Natural killer cell (primary cell): ENCODE results near the gene FN3K. TPM values are rescaled to one million over a fixed set of nuclear protein-coding genes. Genes with fewer than 3 reads are reported as not detected.

Experiments
- ATAC-seq, 3 donors: fragments of 150-1000 bp in 2 of 3; fragments of 200-7000 bp in 1 of 3; cut with Tn5 transposase; 1 replicate in 1 of 3; 2 replicates in 2 of 3; pipeline ENCODE4 v1.10.0; 2021; ENCODE audit warnings: mild to moderate bottlenecking in 2 of 3, moderate library complexity in 2 of 3
- DNase-seq, 2 donors: peaks; one replicate each; pipeline versions ENCODE4 v3.0.0 to v3.0.0-alpha.2; 2013 to 2021; ENCODE audit warnings: mixed read lengths in 1 of 2
- H3K27ac ChIP-seq: one replicate; pipeline ENCODE4 v1.5.1; 2013; ENCODE audit warnings: mild to moderate bottlenecking, low read length
- H3K27me3 ChIP-seq: one replicate; pipeline ENCODE4 v1.6.1; 2013; ENCODE audit warnings: low read length; ENCODE audit not compliant: control insufficient read depth, insufficient read depth
- H3K36me3 ChIP-seq: one replicate; pipeline ENCODE4 v1.6.1; 2013; ENCODE audit warnings: low read length; ENCODE audit not compliant: control insufficient read depth, insufficient read depth
- H3K4me1 ChIP-seq: one replicate; pipeline ENCODE4 v1.6.1; 2013; ENCODE audit warnings: low read length; ENCODE audit not compliant: control insufficient read depth, insufficient read depth
- H3K4me3 ChIP-seq: one replicate; pipeline ENCODE4 v1.5.1; 2013; ENCODE audit warnings: low read length
- H3K9me3 ChIP-seq: one replicate; pipeline ENCODE4 v1.6.1; 2013; ENCODE audit warnings: low read length; ENCODE audit not compliant: control insufficient read depth, insufficient read depth
- H3K27ac Mint-ChIP-seq, 2 donors: one replicate each; pipeline ENCODE4 v1.8.0; 2022; ENCODE audit warnings: mild to moderate bottlenecking in 2 of 2, mixed read lengths in 2 of 2, moderate library complexity in 1 of 2
- H3K27me3 Mint-ChIP-seq, 2 donors: one replicate each; pipeline ENCODE4 v1.8.0; 2022; ENCODE audit warnings: low read depth in 2 of 2, mixed read lengths in 2 of 2
- H3K36me3 Mint-ChIP-seq: one replicate; pipeline ENCODE4 v1.8.0; 2022; ENCODE audit warnings: mixed read lengths
- H3K4me1 Mint-ChIP-seq, 2 donors: one replicate each; pipeline ENCODE4 v1.8.0; 2022; ENCODE audit warnings: mixed read lengths in 2 of 2
- H3K4me3 Mint-ChIP-seq: one replicate; pipeline ENCODE4 v1.8.0; 2022; ENCODE audit warnings: mild to moderate bottlenecking, moderate library complexity, mixed read lengths
- H3K9me3 Mint-ChIP-seq, 2 donors: one replicate each; pipeline ENCODE4 v1.8.0; 2022; ENCODE audit warnings: mixed read lengths in 2 of 2
- WGBS: methylation state at CpG from one replicate; pipeline ENCODE4 v1.1.7; 2013; ENCODE audit warnings: missing lambda C conversion rate; ENCODE audit not compliant: insufficient coverage; 5-methylcytosine and 5-hydroxymethylcytosine counted together
- intact Hi-C: fragments of 100-400 bp; cut with micrococcal nuclease; formaldehyde crosslinking; loops from one replicate; pipeline ENCODE4 v1.14.2; 2022
- total RNA-seq, 4 donors: library from RNA; stranded (reverse); fragments of 120-200 nt in 1 of 4; gene quantifications; one replicate each; pipeline versions ENCODE4 v1.2.3 to v1.2.4, GENCODE V29; 2013 to 2022
- TF ChIP-seq, protein P1 (sequence below): fragments of 200-600 bp; IDR thresholded peaks from one replicate; pipeline ENCODE4 v1.8.0; 2022; ENCODE audit warnings: antibody characterized with exemption

FN3K gene
- total RNA-seq, 3 donors from 2014 or later (not counting 1 experiment from before 2014, with no cell fraction given), result 4.9 to 6.1 (median 5.5) TPM

DNA sequence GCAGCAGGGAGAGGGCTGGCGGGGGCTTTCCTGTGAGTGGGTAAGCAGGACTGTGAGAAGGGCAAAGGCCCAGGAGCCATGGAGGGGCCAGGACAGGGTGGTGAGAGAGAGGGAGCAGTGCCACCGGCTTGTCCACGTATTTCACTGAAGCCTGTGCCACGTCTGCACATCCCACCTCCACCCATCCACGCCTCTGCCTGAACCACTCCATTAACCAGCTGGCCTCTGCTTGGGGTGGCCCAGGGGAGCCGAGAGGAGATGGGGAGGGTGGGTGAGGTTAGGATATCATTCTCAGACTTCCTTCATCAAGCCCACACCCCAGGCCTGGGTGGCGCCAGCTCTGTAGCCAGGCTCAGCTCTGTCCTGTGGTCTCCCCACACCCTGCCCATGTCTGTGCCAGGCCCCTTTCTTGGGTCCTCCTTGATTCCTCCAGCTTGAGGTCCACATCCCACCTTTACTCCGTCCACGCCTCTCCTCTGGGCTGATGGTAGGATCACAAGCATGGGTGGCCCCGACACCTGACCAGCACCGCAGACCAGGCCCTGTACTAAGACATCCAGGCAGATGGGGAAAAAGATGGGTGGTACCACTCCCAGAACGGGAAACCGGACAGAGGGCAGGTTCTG lies 3.2 kb upstream of the FN3K start:
- peaks cover 6% of the 10 kb centered on the region for H3K9me3 ChIP-seq
- Mint-ChIP-seq H3K9me3 (peaks cover 0 to 5% of the 10 kb centered on the region in 2 donors), H3K27ac (no peak overlapping the region), H3K4me3 (no peak overlapping the region), H3K36me3 (peaks cover 10% of the 10 kb centered on the region), H3K27me3 (peaks cover 0 to 2% of the 10 kb centered on the region in 2 donors), H3K4me1 (peaks cover 0 to 5% of the 10 kb centered on the region in 2 donors)
- ATAC-seq (no peak), DNase-seq (no peak)
- intact Hi-C loops, result no loop called here
- no peaks in the 10 kb centered on the region for H3K27me3 ChIP-seq
- no peak overlapping the region for H3K27ac ChIP-seq
- TF ChIP-seq, protein P1, sequence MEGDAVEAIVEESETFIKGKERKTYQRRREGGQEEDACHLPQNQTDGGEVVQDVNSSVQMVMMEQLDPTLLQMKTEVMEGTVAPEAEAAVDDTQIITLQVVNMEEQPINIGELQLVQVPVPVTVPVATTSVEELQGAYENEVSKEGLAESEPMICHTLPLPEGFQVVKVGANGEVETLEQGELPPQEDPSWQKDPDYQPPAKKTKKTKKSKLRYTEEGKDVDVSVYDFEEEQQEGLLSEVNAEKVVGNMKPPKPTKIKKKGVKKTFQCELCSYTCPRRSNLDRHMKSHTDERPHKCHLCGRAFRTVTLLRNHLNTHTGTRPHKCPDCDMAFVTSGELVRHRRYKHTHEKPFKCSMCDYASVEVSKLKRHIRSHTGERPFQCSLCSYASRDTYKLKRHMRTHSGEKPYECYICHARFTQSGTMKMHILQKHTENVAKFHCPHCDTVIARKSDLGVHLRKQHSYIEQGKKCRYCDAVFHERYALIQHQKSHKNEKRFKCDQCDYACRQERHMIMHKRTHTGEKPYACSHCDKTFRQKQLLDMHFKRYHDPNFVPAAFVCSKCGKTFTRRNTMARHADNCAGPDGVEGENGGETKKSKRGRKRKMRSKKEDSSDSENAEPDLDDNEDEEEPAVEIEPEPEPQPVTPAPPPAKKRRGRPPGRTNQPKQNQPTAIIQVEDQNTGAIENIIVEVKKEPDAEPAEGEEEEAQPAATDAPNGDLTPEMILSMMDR, result no peak
- whole genome bisulfite sequencing, result 93% methylated on average over 9 of the region's 13 CpGs
- H3K4me3 ChIP-seq, result no peak overlapping the region
- peaks cover 11% of the 10 kb centered on the region for H3K4me1 ChIP-seq
- H3K36me3 ChIP-seq, result peaks cover 7% of the 10 kb centered on the region

DNA sequence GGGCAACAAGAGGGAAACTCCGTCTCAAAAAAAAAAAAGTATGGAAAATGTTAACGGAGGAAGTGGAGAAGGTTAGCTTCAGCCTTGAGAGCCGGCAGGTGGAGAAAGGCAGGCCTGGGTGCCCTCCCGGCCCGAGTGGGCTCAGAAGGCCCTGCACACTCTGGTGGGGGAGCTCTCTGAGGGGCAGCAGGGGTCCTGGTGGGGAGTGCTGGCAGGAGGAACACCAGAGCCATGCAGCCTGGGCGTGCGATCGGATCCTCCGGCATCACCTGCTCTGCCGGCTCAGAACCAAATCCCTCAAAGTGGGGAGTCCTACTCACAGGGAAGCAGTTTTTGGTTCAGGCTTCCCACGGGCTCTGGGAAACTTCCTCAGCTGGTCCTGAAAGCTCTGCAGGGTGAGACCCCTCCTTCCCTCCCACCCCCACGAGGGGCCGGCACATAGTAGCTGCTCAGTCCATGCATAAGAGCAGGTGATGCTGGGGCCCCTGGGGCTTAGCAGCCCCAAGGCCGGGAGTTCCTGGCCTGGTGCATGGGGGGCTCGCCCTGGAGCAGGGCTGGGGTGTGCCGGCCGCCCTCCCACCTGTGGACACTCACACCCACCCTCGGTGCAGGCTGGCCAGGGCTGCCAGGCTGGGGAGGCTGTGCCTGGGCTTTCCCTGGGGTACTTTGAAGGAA lies 1.2 kb downstream of the FN3K start:
- intact Hi-C loops, result no loop called here
- WGBS, result 96% methylated on average over 18 of the region's 18 CpGs

DNA sequence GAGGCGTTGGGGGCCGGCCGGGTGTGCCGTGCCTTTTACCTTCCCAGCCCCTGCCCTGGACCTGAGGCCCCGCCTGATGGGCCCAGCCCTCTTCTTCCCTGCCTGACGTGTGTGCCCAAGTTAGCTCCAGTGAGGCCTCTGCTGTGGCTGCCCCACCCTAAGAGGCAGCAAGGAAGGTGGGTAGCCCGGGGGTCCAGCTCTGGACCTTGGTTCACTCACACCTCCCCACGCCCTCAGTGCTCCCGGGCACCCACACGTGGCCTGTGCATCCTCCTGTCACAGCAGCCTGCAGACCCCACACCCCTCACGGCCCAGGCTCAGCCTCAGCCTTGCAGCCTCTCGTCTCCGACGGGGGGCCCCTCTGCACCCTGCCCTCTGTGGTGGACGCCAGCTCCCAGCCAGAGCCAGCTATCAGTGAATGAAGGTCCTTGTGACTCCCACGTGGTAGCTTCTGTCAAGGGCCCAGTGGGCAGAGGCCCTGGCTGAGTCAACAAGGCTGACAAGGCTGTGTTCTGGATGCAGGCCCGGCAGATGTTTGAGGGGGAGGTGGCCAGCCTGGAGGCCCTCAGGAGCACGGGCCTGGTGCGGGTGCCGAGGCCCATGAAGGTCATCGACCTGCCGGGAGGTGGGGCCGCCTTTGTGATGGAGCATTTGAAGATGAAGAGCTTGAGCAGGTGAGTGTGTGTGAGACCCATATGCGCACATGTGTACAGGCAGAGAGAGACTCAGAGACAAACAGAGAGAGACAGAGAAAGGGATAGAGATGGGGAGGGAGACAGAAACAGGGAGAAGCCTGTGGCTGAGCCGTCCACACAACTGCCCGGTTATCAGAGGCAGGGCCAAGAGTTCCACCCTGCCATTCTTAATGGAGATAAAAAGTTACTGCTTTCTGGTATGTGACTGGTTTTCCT lies 2.8 kb downstream of the FN3K start:
- no peak overlapping the region for H3K27ac Mint-ChIP-seq
- DNase-seq (no peak), ATAC-seq (no peak)
- Histone ChIP-seq H3K4me3 (no peak overlapping the region), H3K9me3 (peaks cover 5% of the 10 kb centered on the region), H3K36me3 (no peaks in the 10 kb centered on the region), H3K4me1 (peaks cover 11% of the 10 kb centered on the region), H3K27ac (no peak overlapping the region), H3K27me3 (no peaks in the 10 kb centered on the region)
- no peak overlapping the region for H3K4me3 Mint-ChIP-seq
- H3K9me3 Mint-ChIP-seq, result peaks cover 0 to 3% of the 10 kb centered on the region in 2 donors
- H3K36me3 Mint-ChIP-seq, result peaks cover 13% of the 10 kb centered on the region
- H3K27me3 Mint-ChIP-seq, result peaks cover 0 to 2% of the 10 kb centered on the region in 2 donors
- TF ChIP-seq, protein P1, result no peak
- H3K4me1 Mint-ChIP-seq, result peaks cover 0 to 4% of the 10 kb centered on the region in 2 donors
- WGBS, result 90% methylated on average over 26 of the region's 26 CpGs
- intact Hi-C loops, result no loop called here

More for the DNA sequence above, 1.2 kb downstream of the FN3K start:
- Mint-ChIP-seq H3K9me3 (peaks cover 0 to 5% of the 10 kb centered on the region in 2 donors), H3K27me3 (peaks cover 0 to 2% of the 10 kb centered on the region in 2 donors), H3K4me3 (no peak overlapping the region), H3K4me1 (peaks cover 0 to 5% of the 10 kb centered on the region in 2 donors), H3K27ac (no peak overlapping the region), H3K36me3 (peaks cover 14% of the 10 kb centered on the region)
- H3K36me3 ChIP-seq, result no peaks in the 10 kb centered on the region
- DNase-seq (no peak), ATAC-seq (no peak)
- no peak overlapping the region for H3K4me3 ChIP-seq
- peaks cover 6% of the 10 kb centered on the region for H3K9me3 ChIP-seq
- H3K27me3 ChIP-seq, result no peaks in the 10 kb centered on the region
- peaks cover 11% of the 10 kb centered on the region for H3K4me1 ChIP-seq
- H3K27ac ChIP-seq, result no peak overlapping the region
- TF ChIP-seq, protein P1, result no peak
